ENCODE data around the gene PPP4R3B.
A peak's percentile ranks its signal among the peaks of the same experiment; 100 is the strongest.

PPP4R3B gene

GRCh38 chr2:55530539-55531081 lies 86.8 kb downstream of the PPP4R3B start:
- no peak for DNase-seq (ENCODE audit: low read depth, low spot score)
- CTCF ChIA-PET = no interaction called here

DNA sequence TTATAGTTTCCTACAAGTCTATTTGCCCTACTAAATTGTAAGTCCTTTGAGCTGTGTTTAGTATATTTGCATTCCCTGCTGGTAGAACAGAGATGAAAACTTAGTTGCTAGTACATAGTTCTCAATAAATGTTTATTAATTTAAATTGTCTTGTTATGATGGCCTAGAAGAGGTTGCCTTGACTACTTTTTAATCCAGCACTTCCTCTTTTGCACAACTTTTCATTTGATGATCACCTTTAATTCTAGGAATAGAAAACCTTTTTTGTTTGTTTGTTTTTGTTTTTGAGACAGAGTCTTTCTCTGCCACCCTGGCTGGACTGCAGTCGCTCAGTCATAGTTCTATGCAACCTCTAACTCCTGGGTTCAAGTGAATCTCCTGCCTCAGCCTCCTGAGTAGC lies 91.2 kb downstream of the PPP4R3B start:
- CTCF ChIA-PET = no interaction called here
- no peak for TF ChIP-seq CTCF (IDR thresholded peaks at IDR 0.05; ENCODE audit: insufficient read depth, low read length, missing control alignments)
- no peak overlapping the region for H3K4me3 ChIP-seq (ENCODE audit: low read depth, low read length)
- POLR2A ChIA-PET = no interaction called here
- no peak for DNase-seq (ENCODE audit: low read depth, low spot score)

More at GRCh38 chr2:55530539-55531081, 86.8 kb downstream of the PPP4R3B start:
- POLR2A ChIA-PET = no interaction called here
- TF ChIP-seq CTCF (IDR thresholded peaks at IDR 0.05; ENCODE audit: insufficient read depth, low read length, missing control alignments) = no peak
- H3K4me3 ChIP-seq (ENCODE audit: low read depth, low read length) = no peak overlapping the region

- POLR2A ChIA-PET = no interaction called here
Measured at GRCh38 chr2:55524884-55525437, 92.5 kb downstream of the PPP4R3B start.

GRCh38 chr2:55519938-55520885 lies 97.2 kb downstream of the PPP4R3B start:
- CTCF ChIA-PET = interaction anchor here (1.1 to 1.3 kb wide), 3 partner anchors 9 to 1416 kb away, joined by 3 read pairs; no protein-coding TSS in a partner anchor
- no peak for DNase-seq (ENCODE audit: low read depth, low spot score)

More at GRCh38 chr2:55524884-55525437, 92.5 kb downstream of the PPP4R3B start:
- CTCF ChIA-PET = no interaction called here
- TF ChIP-seq CTCF (IDR thresholded peaks at IDR 0.05; ENCODE audit: insufficient read depth, low read length, missing control alignments) = no peak
- no peak overlapping the region for H3K4me3 ChIP-seq (ENCODE audit: low read depth, low read length)
- DNase-seq (ENCODE audit: low read depth, low spot score) = no peak

GRCh38 chr2:55518841-55519165 lies 98.6 kb downstream of the PPP4R3B start:
- ChIA-PET CTCF (interaction anchor here (1.0 kb wide), 2 partner anchors 11 to 87 kb away, joined by 3 read pairs; no protein-coding TSS in a partner anchor), POLR2A (no interaction called here)
- no peak for TF ChIP-seq CTCF (IDR thresholded peaks at IDR 0.05; ENCODE audit: insufficient read depth, low read length, missing control alignments)
- no peak for DNase-seq (ENCODE audit: low read depth, low spot score)
- peak overlapping the region; percentile 85 for H3K4me3 ChIP-seq (ENCODE audit: low read depth, low read length)

More at GRCh38 chr2:55519938-55520885, 97.2 kb downstream of the PPP4R3B start:
- no peak for TF ChIP-seq CTCF (IDR thresholded peaks at IDR 0.05; ENCODE audit: insufficient read depth, low read length, missing control alignments)
- POLR2A ChIA-PET = interaction anchor here (0.7 to 0.8 kb wide), 2 partner anchors 11 to 20 kb away, joined by 3 to 4 read pairs; no protein-coding TSS in a partner anchor
- H3K4me3 ChIP-seq (ENCODE audit: low read depth, low read length) = peak overlapping the region; percentile 85
